Spinal cord (tissue), 10 donors: ENCODE measurements around the gene HDLBP. TPM values are rescaled to one million over a fixed set of nuclear protein-coding genes. Genes with fewer than 3 reads are reported as not detected.
A peak's percentile ranks its signal among the peaks of the same experiment; 100 is the strongest.

Source experiments
- DNase-seq, 6 donors: peaks; one replicate each; pipeline versions ENCODE4 v3.0.0 to v3.0.0-alpha.2; 2013 to 2015; ENCODE audit warnings: low spot score in 6 of 6, low read depth in 4 of 6
- H3K27ac ChIP-seq: one replicate; pipeline ENCODE4 v1.5.1; 2013; ENCODE audit warnings: low read depth, low read length, control low read depth
- H3K27me3 ChIP-seq: one replicate; pipeline ENCODE4 v1.6.1; 2013; ENCODE audit warnings: low read length; ENCODE audit not compliant: control insufficient read depth, insufficient read depth
- H3K36me3 ChIP-seq: one replicate; pipeline ENCODE4 v1.6.1; 2013; ENCODE audit warnings: low read length; ENCODE audit not compliant: control insufficient read depth, insufficient read depth
- H3K4me1 ChIP-seq: one replicate; pipeline ENCODE4 v1.6.1; 2013; ENCODE audit warnings: low read length; ENCODE audit not compliant: control insufficient read depth, insufficient read depth
- H3K4me3 ChIP-seq: one replicate; pipeline ENCODE4 v1.5.1; 2013; ENCODE audit warnings: low read depth, low read length, control low read depth
- H3K9me3 ChIP-seq: one replicate; pipeline ENCODE4 v1.6.1; 2013; ENCODE audit warnings: low read length; ENCODE audit not compliant: control insufficient read depth, insufficient read depth
- WGBS: methylation state at CpG from one replicate; pipeline ENCODE4 v1.1.5; 2013; ENCODE audit warnings: missing lambda C conversion rate; ENCODE audit not compliant: insufficient coverage; 5-methylcytosine and 5-hydroxymethylcytosine counted together
- polyA plus RNA-seq, 2 donors: library from polyadenylated mRNA; unstranded; fragments of 120-200 nt; gene quantifications; one replicate each; pipeline ENCODE4 v1.2.1, GENCODE V29; 2013; ENCODE audit not compliant: insufficient read length in 2 of 2
- total RNA-seq, 2 donors: library from RNA; depleted of rRNA in 1 of 2; stranded (reverse); fragments of 120-200 nt in 1 of 2; fragments of >200 nt in 1 of 2; gene quantifications; one replicate each; pipeline versions ENCODE4 v1.2.3 to v1.2.4, GENCODE V29; 2013 to 2014
- donor health status: healthy.

The HDLBP gene
- total and polyA plus RNA-seq, 4 donors: 230 to 355 (median 287) TPM

DNA sequence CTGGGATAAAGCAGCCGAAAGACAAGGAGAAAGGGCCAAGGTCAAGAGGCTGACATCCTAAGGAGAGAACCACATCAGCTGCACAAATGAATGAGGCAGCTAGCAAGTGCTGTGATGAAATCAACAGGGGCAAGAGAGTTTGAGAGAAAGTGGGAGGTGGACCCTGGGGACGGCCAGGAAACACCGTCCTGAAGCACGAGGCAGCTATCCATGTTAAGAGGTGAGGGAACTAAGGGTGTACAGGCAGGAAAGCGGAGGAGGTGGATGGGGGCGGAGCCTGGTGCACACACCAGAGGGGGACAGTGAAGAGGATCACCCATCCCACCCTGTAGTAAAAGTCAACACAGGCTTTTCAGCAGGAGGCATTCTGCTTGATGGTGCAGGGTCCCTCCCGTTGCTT is 52.4 kb downstream of the HDLBP start:
- Histone ChIP-seq H3K27me3 (no peaks in the 10 kb centered on the region), H3K27ac (no peak overlapping the region), H3K4me3 (no peak overlapping the region), H3K36me3 (peaks cover 54% of the 10 kb centered on the region), H3K9me3 (no peaks in the 10 kb centered on the region), H3K4me1 (no peaks in the 10 kb centered on the region)
- no peak for DNase-seq
- WGBS: 95% methylated on average over 2 of the region's 7 CpGs

DNA sequence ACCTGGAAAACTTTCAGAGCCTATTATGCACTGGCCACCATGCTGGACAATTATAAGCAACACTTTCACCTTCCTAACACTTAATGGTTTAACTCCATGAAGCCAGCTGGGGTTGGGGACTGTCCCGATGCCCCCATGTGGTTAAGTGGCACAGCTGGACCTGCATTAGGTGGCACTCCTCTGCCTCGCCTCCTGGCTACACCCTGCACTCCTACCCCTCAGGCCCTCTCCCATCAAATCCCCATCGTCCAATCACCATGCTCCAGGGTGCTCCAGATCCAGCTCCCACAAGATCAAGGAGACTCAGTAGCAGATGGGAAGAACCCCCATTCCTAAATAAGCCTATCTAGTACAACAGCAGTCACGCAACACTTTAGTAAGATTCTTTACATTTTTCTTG is 53.8 kb downstream of the HDLBP start:
- Histone ChIP-seq H3K9me3 (no peaks in the 10 kb centered on the region), H3K4me3 (no peak overlapping the region), H3K27me3 (no peaks in the 10 kb centered on the region), H3K4me1 (no peaks in the 10 kb centered on the region), H3K36me3 (peaks cover 52% of the 10 kb centered on the region), H3K27ac (no peak overlapping the region)
- WGBS: 93% methylated on average over 3 of the region's 4 CpGs
- DNase-seq: no peak

- H3K4me1 ChIP-seq: no peaks in the 10 kb centered on the region
- no peaks in the 10 kb centered on the region for H3K9me3 ChIP-seq
- H3K27ac ChIP-seq: no peak overlapping the region
- no peaks in the 10 kb centered on the region for H3K27me3 ChIP-seq
- no peak overlapping the region for H3K4me3 ChIP-seq
- peaks cover 53% of the 10 kb centered on the region for H3K36me3 ChIP-seq
- 90% methylated on average over 2 of the region's 3 CpGs for WGBS
- no peak for DNase-seq
Observed at GRCh38 chr2:241260911-241261310, 54.6 kb downstream of the HDLBP start.

GRCh38 chr2:241258505-241259280 is 56.8 kb downstream of the HDLBP start:
- no peak for DNase-seq
- H3K27me3 ChIP-seq: no peaks in the 10 kb centered on the region
- 94% methylated on average over 5 of the region's 8 CpGs for WGBS
- H3K9me3 ChIP-seq: no peaks in the 10 kb centered on the region
- H3K4me1 ChIP-seq: no peaks in the 10 kb centered on the region
- H3K4me3 ChIP-seq: no peak overlapping the region
- H3K36me3 ChIP-seq: peaks cover 57% of the 10 kb centered on the region
- no peak overlapping the region for H3K27ac ChIP-seq

DNA sequence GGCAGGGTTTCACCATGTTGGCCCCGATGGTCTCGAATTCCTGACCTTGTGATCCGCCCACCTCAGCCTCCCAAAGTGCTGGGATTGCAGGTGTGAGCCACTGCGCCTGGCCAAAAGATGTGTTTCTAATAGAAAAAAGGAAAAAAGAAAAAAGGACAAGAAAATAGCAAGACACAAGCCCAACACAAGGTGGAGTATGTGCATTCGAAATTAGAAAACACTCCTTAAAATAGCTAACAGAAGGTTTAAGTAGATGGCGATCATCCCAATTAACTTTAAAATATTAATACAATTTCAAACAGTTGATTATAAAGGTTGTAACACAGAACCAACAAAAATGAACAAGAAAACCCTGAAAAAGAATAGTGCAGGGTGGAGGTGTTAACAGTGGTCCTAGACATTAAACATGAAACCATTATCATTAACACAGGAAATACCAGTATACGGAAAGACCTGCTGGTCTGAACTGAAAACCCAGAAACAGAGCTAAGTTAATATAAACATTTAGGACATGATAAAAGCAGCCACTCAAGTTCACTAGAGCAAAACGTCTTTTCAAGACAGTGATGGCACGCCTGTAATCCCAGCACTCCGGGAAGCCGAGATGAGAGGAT is 57.9 kb downstream of the HDLBP start:
- Histone ChIP-seq H3K4me3 (no peak overlapping the region), H3K9me3 (no peaks in the 10 kb centered on the region), H3K4me1 (no peaks in the 10 kb centered on the region), H3K36me3 (peaks cover 59% of the 10 kb centered on the region), H3K27me3 (no peaks in the 10 kb centered on the region), H3K27ac (no peak overlapping the region)
- peak in 1 of 6 donors; percentile 10 for DNase-seq
- WGBS: 88% methylated on average over 3 of the region's 11 CpGs

GRCh38 chr2:241256168-241256545 is 59.3 kb downstream of the HDLBP start:
- no peak for DNase-seq
- Histone ChIP-seq H3K36me3 (peaks cover 66% of the 10 kb centered on the region), H3K27me3 (no peaks in the 10 kb centered on the region), H3K27ac (no peak overlapping the region), H3K4me1 (no peaks in the 10 kb centered on the region), H3K4me3 (no peak overlapping the region), H3K9me3 (no peaks in the 10 kb centered on the region)
- WGBS: 67% methylated on average over 1 of the region's 11 CpGs

DNA sequence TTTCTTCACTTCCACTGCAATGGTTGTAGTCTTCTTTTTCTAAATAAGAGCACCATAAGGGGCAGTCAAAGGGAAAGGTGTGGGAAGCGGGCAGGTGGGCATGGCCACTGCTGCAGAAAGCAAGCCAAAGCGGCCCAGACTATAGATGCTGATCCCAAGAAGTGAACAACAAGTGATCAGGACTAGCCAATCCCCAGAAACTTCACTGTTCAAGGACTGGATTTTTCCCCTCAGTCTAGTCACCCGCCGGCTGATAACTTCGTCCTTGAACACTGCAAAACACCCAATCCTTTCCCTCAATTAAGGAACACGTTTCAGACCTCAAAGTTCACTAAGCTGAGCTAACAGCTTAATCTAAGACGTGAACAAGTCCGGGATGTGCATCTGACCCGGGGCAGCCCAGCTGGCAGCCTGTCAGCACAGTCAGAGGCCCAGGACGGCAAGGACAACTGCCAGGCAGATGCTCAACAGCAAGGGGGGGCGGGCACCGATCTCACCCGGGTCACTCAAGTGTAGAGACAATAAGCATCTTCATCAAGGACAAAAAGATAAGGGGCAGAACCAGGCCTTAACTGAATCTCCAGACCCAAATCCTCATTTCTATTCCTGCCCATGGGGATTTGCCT is 59.8 kb downstream of the HDLBP start:
- Histone ChIP-seq H3K27ac (no peak overlapping the region), H3K36me3 (peaks cover 65% of the 10 kb centered on the region), H3K4me1 (no peaks in the 10 kb centered on the region), H3K9me3 (no peaks in the 10 kb centered on the region), H3K27me3 (no peaks in the 10 kb centered on the region), H3K4me3 (no peak overlapping the region)
- 78% methylated on average over 13 of the region's 13 CpGs for WGBS
- DNase-seq: no peak

DNA sequence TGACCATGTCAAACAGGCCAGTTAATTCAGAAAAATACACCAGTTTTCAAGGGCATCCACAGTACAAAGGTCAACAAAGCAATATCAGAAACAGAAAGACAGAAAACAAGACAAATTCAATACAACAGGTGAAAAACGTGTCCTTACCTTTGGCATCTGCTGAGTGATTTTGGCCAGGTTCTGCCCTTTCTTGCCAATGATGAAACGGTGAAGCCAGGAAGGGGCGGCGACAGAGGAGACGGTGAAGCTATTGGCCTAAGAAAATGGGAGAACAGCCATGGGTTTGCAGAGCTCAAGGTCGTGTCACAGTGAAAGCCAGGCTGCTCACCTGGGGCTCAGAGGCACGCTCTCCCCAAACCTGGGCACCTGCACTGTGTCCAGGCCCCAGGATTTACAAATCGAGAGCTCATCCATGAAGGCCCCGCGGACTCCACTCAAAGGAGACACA is 60.5 kb downstream of the HDLBP start:
- 97% methylated on average over 10 of the region's 10 CpGs for WGBS
- H3K4me3 ChIP-seq: no peak overlapping the region
- no peaks in the 10 kb centered on the region for H3K9me3 ChIP-seq
- H3K27me3 ChIP-seq: no peaks in the 10 kb centered on the region
- H3K4me1 ChIP-seq: no peaks in the 10 kb centered on the region
- H3K27ac ChIP-seq: no peak overlapping the region
- peaks cover 70% of the 10 kb centered on the region for H3K36me3 ChIP-seq
- DNase-seq: no peak

GRCh38 chr2:241252778-241253475 is 62.5 kb downstream of the HDLBP start:
- no peak for DNase-seq
- Histone ChIP-seq H3K36me3 (peaks cover 85% of the 10 kb centered on the region), H3K27ac (no peak overlapping the region), H3K27me3 (no peaks in the 10 kb centered on the region), H3K4me3 (no peak overlapping the region), H3K4me1 (no peaks in the 10 kb centered on the region), H3K9me3 (no peaks in the 10 kb centered on the region)
- 97% methylated on average over 14 of the region's 14 CpGs for WGBS
